GM21447 (cell line): ENCODE results near the gene NAGLU.

Source experiments
- ATAC-seq: cut with Tn5 transposase; IDR thresholded peaks from one replicate; pipeline ENCODE4 v1.9.1; 2021; ENCODE audit not compliant: unreplicated experiment

The NAGLU gene

GRCh38 chr17:42586514-42587230, 50.6 kb downstream of the NAGLU start:
- peak; percentile 55 for ATAC-seq

GRCh38 chr17:42590886-42591285, 54.8 kb downstream of the NAGLU start:
- no peak for ATAC-seq

GRCh38 chr17:42591411-42591810, 55.4 kb downstream of the NAGLU start:
- ATAC-seq: no peak
